ENCODE measurements around the gene AOX1. TPM values are rescaled to one million over a fixed set of nuclear protein-coding genes. Genes with fewer than 3 reads are reported as not detected.

The AOX1 gene
- polyA plus RNA-seq, 1 of the 3 experiments (the other 2 are of a cell fraction), result 3.3 TPM

GRCh38 chr2:200600549-200601225 lies 14.9 kb downstream of the AOX1 start:
- no peak overlapping the region for H2AFZ ChIP-seq (ENCODE audit: low read depth)
- H3K27ac ChIP-seq (ENCODE audit: low read depth in 2 of 2, low read length in 1 of 2), result no peak overlapping the region
- no peak overlapping the region for H3K4me3 ChIP-seq (ENCODE audit: low read depth in 2 of 2, low read length in 1 of 2)
- no peak overlapping the region for H3K9ac ChIP-seq
- CTCF ChIA-PET, result no interaction called here
- no peaks in the 10 kb centered on the region for H3K9me2 ChIP-seq
- no peaks in the 10 kb centered on the region for H3K36me3 ChIP-seq (replicated peaks in 1 of 2; ENCODE audit: control insufficient read depth in 1 of 2, insufficient read depth in 2 of 2, low read length in 1 of 2)
- no peaks in the 10 kb centered on the region for H3K9me3 ChIP-seq
- TF ChIP-seq YY1 (IDR thresholded peaks at IDR 0.05; ENCODE audit: low read depth) (no peak), MAX (IDR thresholded peaks at IDR 0.05; ENCODE audit: low read depth) (no peak), NFIC (IDR thresholded peaks at IDR 0.05; ENCODE audit: borderline replicate concordance) (no peak), CTCF (IDR thresholded peaks at IDR 0.05) (no peak), ELF1 (IDR thresholded peaks at IDR 0.05) (no peak), RCOR1 (IDR thresholded peaks at IDR 0.05; ENCODE audit: low read length) (no peak), USF1 (IDR thresholded peaks at IDR 0.05; ENCODE audit: borderline replicate concordance, low read depth) (no peak), CHD2 (IDR thresholded peaks at IDR 0.05; ENCODE audit: low read length, partially characterized antibody) (no peak), REST (IDR thresholded peaks at IDR 0.05; ENCODE audit: low read depth, low read length) (no peak), TCF12 (IDR thresholded peaks at IDR 0.05) (no peak), RFX5 (IDR thresholded peaks at IDR 0.05; ENCODE audit: low read length) (no peak), ZBTB33 (IDR thresholded peaks at IDR 0.05; ENCODE audit: borderline replicate concordance, low read depth) (no peak), FOSL2 (IDR thresholded peaks at IDR 0.05; ENCODE audit: borderline replicate concordance, low read depth) (no peak)
- POLR2A ChIA-PET, result no interaction called here
- 72% methylated on average over 7 of the region's 7 CpGs for WGBS (ENCODE audit: low lambda C conversion rate)
- H3K4me1 ChIP-seq (ENCODE audit: control insufficient read depth in 1 of 2, insufficient read depth in 2 of 2, low read depth in 1 of 2, low read length in 1 of 2), result peaks cover 0 to 9% of the 10 kb centered on the region in 2 experiments; a peak in 1 of 4 replicates
- no peaks in the 10 kb centered on the region for H3K27me3 ChIP-seq (ENCODE audit: insufficient read depth)
- DNase-seq, result no peak
- no peaks in the 10 kb centered on the region for H3F3A ChIP-seq (replicated peaks; ENCODE audit: insufficient read depth)
- H4K20me1 ChIP-seq (ENCODE audit: insufficient read depth), result no peaks in the 10 kb centered on the region
- no peaks in the 10 kb centered on the region for H3K79me2 ChIP-seq (ENCODE audit: insufficient read depth)
- H3K4me2 ChIP-seq, result no peak overlapping the region
